A549 (cell line): ENCODE measurements around the gene ENTPD3. TPM values are rescaled to one million over a fixed set of nuclear protein-coding genes. Genes with fewer than 3 reads are reported as not detected.

Experiments
- ATAC-seq, 2 experiments: fragments of 200-7000 bp in 1 of 2; fragments of >200 bp in 1 of 2; cut with Nextera tagmentation in 1 of 2; cut with Tn5 transposase in 1 of 2; 3 replicates each; pipeline versions ENCODE4 v1.8.0 to v1.9.1; 2018 to 2020; ENCODE audit warnings: mild to moderate bottlenecking in 1 of 2, moderate library complexity in 1 of 2
- CTCF ChIA-PET: fragments of 300-600 bp; sonication (Branson Sonifier 250); formaldehyde crosslinking; extraction: SDS; loops from one replicate; lab custom pipeline; 2021; ENCODE audit warnings: antibody characterized with exemption, inconsistent platforms; lab: Yijun Ruan, JAX
- POLR2A ChIA-PET: fragments of 350-600 bp; formaldehyde crosslinking; extraction: SDS; loops from one replicate; lab custom pipeline; 2021; ENCODE audit warnings: antibody characterized with exemption, inconsistent platforms; lab: Yijun Ruan, JAX
- DNase-seq, 2 experiments: peaks; one replicate each; pipeline versions ENCODE4 v3.0.0 to v3.0.0-alpha.2; 2011 to 2016; ENCODE audit warnings: low read depth in 1 of 2, low spot score in 1 of 2
- FAIRE-seq: peaks from 2 replicates; lab custom pipeline; 2011; peaks lifted over from hg19 to GRCh38; lab: Jason Lieb, UNC
- H3K27ac ChIP-seq, 2 experiments: fragments of >200 bp; sonication (Bioruptor Twin); formaldehyde crosslinking; 3 replicates each; pipeline ENCODE4 v1.5.1; 2016 to 2017
- H3K4me1 ChIP-seq: fragments of >200 bp; sonication (Bioruptor Twin); formaldehyde crosslinking; 3 replicates; pipeline ENCODE4 v1.6.1; 2016
- H3K4me2 ChIP-seq: fragments of >200 bp; sonication (Bioruptor Twin); formaldehyde crosslinking; 3 replicates; pipeline ENCODE4 v1.6.1; 2016
- H3K4me3 ChIP-seq: fragments of >200 bp; sonication (Bioruptor Twin); formaldehyde crosslinking; 3 replicates; pipeline ENCODE4 v1.5.1; 2016
- H3K9me3 ChIP-seq: fragments of >200 bp; sonication (Bioruptor Twin); formaldehyde crosslinking; 3 replicates; pipeline ENCODE4 v1.6.1; 2016
- CBX2 ChIP-seq: fragments of 200-600 bp; sonication (generic); IDR thresholded peaks from 2 replicates; pipeline ENCODE4 v1.6.1; 2016; ENCODE audit warnings: low read depth, mild to moderate bottlenecking, borderline replicate concordance
- CBX8 ChIP-seq: fragments of 200-600 bp; sonication (generic); IDR thresholded peaks from 2 replicates; pipeline ENCODE4 v1.6.1; 2016
- CHD2 ChIP-seq: fragments of 150-350 bp; IDR thresholded peaks from 2 replicates; pipeline ENCODE4 v1.6.1; 2014; ENCODE audit warnings: low read length; ENCODE audit not compliant: partially characterized antibody
- EHF ChIP-seq: fragments of 250-450 bp; sonication (Bioruptor Pico); IDR thresholded peaks from 2 replicates; pipeline ENCODE4 v1.5.0; 2020; ENCODE audit warnings: mild to moderate bottlenecking
- EP300 ChIP-seq, 2 experiments: fragments of >200 bp; sonication (Bioruptor Twin); formaldehyde crosslinking; IDR thresholded peaks; 2 replicates in 1 of 2; 3 replicates in 1 of 2; pipeline ENCODE4 v1.6.1; 2016 to 2017
- ESRRA ChIP-seq: fragments of 150-350 bp; IDR thresholded peaks from 2 replicates; pipeline ENCODE4 v1.6.1; 2014; ENCODE audit warnings: mild to moderate bottlenecking, low read length, borderline replicate concordance
- JUNB ChIP-seq: fragments of >200 bp; sonication (Bioruptor Twin); formaldehyde crosslinking; IDR thresholded peaks from 2 replicates; pipeline ENCODE4 v1.6.1; 2016
- KDM1A ChIP-seq: fragments of 200-600 bp; sonication (generic); IDR thresholded peaks from 2 replicates; pipeline ENCODE4 v1.6.1; 2016; ENCODE audit warnings: low read depth, mild to moderate bottlenecking
- KDM5A ChIP-seq: fragments of 200-600 bp; sonication (generic); IDR thresholded peaks from 2 replicates; pipeline ENCODE4 v1.6.1; 2016; ENCODE audit warnings: antibody characterized with exemption, mild to moderate bottlenecking
- MAFK ChIP-seq: fragments of 450-650 bp; IDR thresholded peaks from 2 replicates; pipeline ENCODE4 v1.6.1; 2014; ENCODE audit not compliant: partially characterized antibody
- MYC ChIP-seq: IDR thresholded peaks from 2 replicates; pipeline ENCODE4 v1.6.1; 2012; ENCODE audit warnings: mild to moderate bottlenecking, inconsistent platforms, low read length, improper control_type of control experiment, borderline replicate concordance
- NPAS2 ChIP-seq: fragments of 250-450 bp; sonication (Bioruptor Pico); IDR thresholded peaks from 2 replicates; pipeline ENCODE4 v1.8.0; 2022; ENCODE audit warnings: mild to moderate bottlenecking, moderate library complexity, borderline replicate concordance
- POLR2AphosphoS2 ChIP-seq: conservative IDR thresholded peaks from 2 replicates; pipeline ENCODE4 v1.6.1; 2012; ENCODE audit warnings: low read length, improper control_type of control experiment, inconsistent platforms
- RAD21 ChIP-seq, 2 experiments: fragments of >200 bp in 1 of 2; sonication (Bioruptor Twin) in 1 of 2; formaldehyde crosslinking in 1 of 2; IDR thresholded peaks in 1 of 2; conservative IDR thresholded peaks in 1 of 2; 2 replicates in 1 of 2; 3 replicates in 1 of 2; pipeline ENCODE4 v1.6.1; 2012 to 2018; ENCODE audit warnings: inconsistent platforms in 1 of 2
- RCOR1 ChIP-seq: fragments of 150-350 bp; IDR thresholded peaks from 2 replicates; pipeline ENCODE4 v1.6.1; 2014; ENCODE audit warnings: antibody characterized with exemption, low read length, low read depth
- RNF2 ChIP-seq: fragments of 200-600 bp; sonication (generic); IDR thresholded peaks from 2 replicates; pipeline ENCODE4 v1.6.1; 2016; ENCODE audit warnings: low read depth, mild to moderate bottlenecking, antibody characterized with exemption, moderate library complexity, borderline replicate concordance
- SMC3 ChIP-seq: fragments of >200 bp; sonication (Bioruptor Twin); formaldehyde crosslinking; IDR thresholded peaks from 3 replicates; pipeline ENCODE4 v1.6.1; 2018; ENCODE audit warnings: inconsistent platforms
- SREBF2 ChIP-seq: fragments of 450-650 bp; IDR thresholded peaks from 2 replicates; pipeline ENCODE4 v1.6.1; 2014; ENCODE audit warnings: mild to moderate bottlenecking, moderate library complexity
- ZC3H11A ChIP-seq: fragments of 450-650 bp; IDR thresholded peaks from 2 replicates; pipeline ENCODE4 v1.6.1; 2014; ENCODE audit warnings: antibody characterized with exemption, mild to moderate bottlenecking
- ZFP36 ChIP-seq: fragments of 450-650 bp; IDR thresholded peaks from 2 replicates; pipeline ENCODE4 v1.6.1; 2014; ENCODE audit warnings: borderline replicate concordance; ENCODE audit not compliant: partially characterized antibody
- WGBS: methylation state at CpG from one replicate; pipeline ENCODE4 v1.1.6; 2017; ENCODE audit errors: missing lambda C conversion rate; 5-methylcytosine and 5-hydroxymethylcytosine counted together
- polyA plus RNA-seq, 4 experiments: library from polyadenylated mRNA; depleted of rRNA in 3 of 4; stranded (reverse); fragments of >200 nt; fragmentation: RNase III in 1 of 4; extraction: RNeasy Plus Mini Kit Qiagen cat#74134 plus additional on column Dnase treatment in 1 of 4; gene quantifications; 2 replicates in 3 of 4; 3 replicates in 1 of 4; pipeline ENCODE4 v1.2.3, GENCODE V29; 2011 to 2017
- TF ChIP-seq, protein P1 (sequence below): fragments of >200 bp; sonication (Bioruptor Twin); formaldehyde crosslinking; IDR thresholded peaks from 2 replicates; pipeline ENCODE4 v1.6.1; 2016
- TF ChIP-seq, protein P2 (sequence below): fragments of >200 bp; sonication (Bioruptor Twin); formaldehyde crosslinking; IDR thresholded peaks from 3 replicates; pipeline ENCODE4 v1.6.1; 2016
- TF ChIP-seq, protein P3 (sequence below): fragments of 250-450 bp; sonication (Bioruptor Pico); IDR thresholded peaks from 2 replicates; pipeline ENCODE4 v1.5.0; 2020; ENCODE audit warnings: low read depth, mild to moderate bottlenecking, moderate library complexity
- TF ChIP-seq, protein P4 (sequence below): fragments of 200-600 bp; sonication (generic); IDR thresholded peaks from 2 replicates; pipeline ENCODE4 v1.6.1; 2016; ENCODE audit warnings: antibody characterized with exemption, mild to moderate bottlenecking, moderate library complexity
- TF ChIP-seq, protein P5 (sequence below): fragments of 250-450 bp; sonication (Bioruptor Pico); IDR thresholded peaks from 2 replicates; pipeline ENCODE4 v1.5.0; 2021; ENCODE audit warnings: mild to moderate bottlenecking, moderate library complexity, borderline replicate concordance
- TF ChIP-seq, protein P6 (sequence below): fragments of 150-350 bp; IDR thresholded peaks from 2 replicates; pipeline ENCODE4 v1.6.1; 2014; ENCODE audit warnings: low read depth, mild to moderate bottlenecking, low read length

The ENTPD3 gene
- polyA plus RNA-seq, 2 of the 4 experiments (the other 2 are of a cell fraction) = not detected

DNA sequence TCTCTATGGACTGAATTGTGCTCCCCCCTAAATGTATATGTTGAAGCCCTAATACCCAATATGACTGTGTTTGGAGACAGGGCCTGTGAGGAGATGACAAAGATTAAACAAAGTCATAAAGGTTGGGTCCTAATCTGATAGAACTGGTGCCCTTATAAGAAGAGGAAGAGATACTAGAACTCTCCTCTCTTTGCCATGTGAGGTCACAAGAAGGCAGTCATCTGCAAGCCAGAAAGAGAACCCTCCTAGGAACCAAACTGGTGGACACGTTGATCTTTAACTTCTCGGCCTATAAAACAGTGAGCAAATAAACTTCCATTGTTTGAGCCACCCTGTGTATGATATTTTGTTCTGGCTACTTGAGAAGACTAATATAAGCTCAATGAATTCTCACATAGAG is 31.6 kb upstream of the ENTPD3 start:
- Histone ChIP-seq H3K4me2 (no peak overlapping the region), H3K27ac (no peak overlapping the region), H3K4me1 (no peaks in the 10 kb centered on the region), H3K9me3 (no peaks in the 10 kb centered on the region), H3K4me3 (no peak overlapping the region)
- POLR2A ChIA-PET = no interaction called here
- DNase-seq = no peak
- 2% methylated on average over 2 of the region's 2 CpGs for WGBS
- ATAC-seq = no peak
- CTCF ChIA-PET = no interaction called here
- FAIRE-seq = no peak
- TF ChIP-seq EHF (CRISPR knock-in tag) (no peak), JUNB (no peak), RCOR1 (no peak), KDM5A (no peak)

DNA sequence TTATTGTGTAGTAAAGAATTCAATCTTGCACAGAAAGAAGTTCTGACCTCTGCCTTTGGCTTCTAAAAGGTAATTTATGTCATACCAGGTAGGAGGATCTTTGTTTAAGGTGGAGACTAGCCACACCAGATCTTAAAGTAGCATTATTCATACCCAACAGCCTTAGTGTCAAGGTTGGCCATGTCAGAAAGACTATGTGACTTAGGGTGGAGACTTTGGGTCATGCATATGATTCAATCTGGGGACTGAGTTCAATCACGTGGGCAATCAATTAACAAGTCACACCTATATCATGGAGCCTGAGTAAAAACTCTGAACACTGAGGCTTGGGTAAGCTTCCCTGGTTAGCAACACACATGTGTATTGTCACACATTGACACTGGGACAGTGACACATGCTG is 28.5 kb upstream of the ENTPD3 start:
- no peak for FAIRE-seq
- Histone ChIP-seq H3K4me2 (no peak overlapping the region), H3K4me1 (no peaks in the 10 kb centered on the region), H3K4me3 (no peak overlapping the region), H3K27ac (no peak overlapping the region), H3K9me3 (no peaks in the 10 kb centered on the region)
- WGBS = 0% methylated on average over 1 of the region's 1 CpG
- CTCF ChIA-PET = no interaction called here
- ATAC-seq = no peak
- no peak for DNase-seq
- TF ChIP-seq ESRRA (no peak), CHD2 (no peak), MYC (no peak), ZFP36 (no peak), RAD21 (conservative IDR thresholded peaks at IDR 0.05 in 1 of 2, IDR thresholded peaks at IDR 0.05 in 1 of 2) (no peak), NPAS2 (CRISPR knock-in tag) (no peak), POLR2AphosphoS2 (no peak), SREBF2 (no peak), CBX8 (no peak), EHF (CRISPR knock-in tag) (no peak), KDM1A (no peak), MAFK (no peak), RNF2 (no peak), EP300 (IDR thresholded peaks at IDR 0.05) (no peak)
- TF ChIP-seq, protein P1, sequence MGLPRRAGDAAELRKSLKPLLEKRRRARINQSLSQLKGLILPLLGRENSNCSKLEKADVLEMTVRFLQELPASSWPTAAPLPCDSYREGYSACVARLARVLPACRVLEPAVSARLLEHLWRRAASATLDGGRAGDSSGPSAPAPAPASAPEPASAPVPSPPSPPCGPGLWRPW = no peak
- TF ChIP-seq, protein P2, sequence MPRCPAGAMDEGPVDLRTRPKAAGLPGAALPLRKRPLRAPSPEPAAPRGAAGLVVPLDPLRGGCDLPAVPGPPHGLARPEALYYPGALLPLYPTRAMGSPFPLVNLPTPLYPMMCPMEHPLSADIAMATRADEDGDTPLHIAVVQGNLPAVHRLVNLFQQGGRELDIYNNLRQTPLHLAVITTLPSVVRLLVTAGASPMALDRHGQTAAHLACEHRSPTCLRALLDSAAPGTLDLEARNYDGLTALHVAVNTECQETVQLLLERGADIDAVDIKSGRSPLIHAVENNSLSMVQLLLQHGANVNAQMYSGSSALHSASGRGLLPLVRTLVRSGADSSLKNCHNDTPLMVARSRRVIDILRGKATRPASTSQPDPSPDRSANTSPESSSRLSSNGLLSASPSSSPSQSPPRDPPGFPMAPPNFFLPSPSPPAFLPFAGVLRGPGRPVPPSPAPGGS = no peak
- TF ChIP-seq, protein P3, sequence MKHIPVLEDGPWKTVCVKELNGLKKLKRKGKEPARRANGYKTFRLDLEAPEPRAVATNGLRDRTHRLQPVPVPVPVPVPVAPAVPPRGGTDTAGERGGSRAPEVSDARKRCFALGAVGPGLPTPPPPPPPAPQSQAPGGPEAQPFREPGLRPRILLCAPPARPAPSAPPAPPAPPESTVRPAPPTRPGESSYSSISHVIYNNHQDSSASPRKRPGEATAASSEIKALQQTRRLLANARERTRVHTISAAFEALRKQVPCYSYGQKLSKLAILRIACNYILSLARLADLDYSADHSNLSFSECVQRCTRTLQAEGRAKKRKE = no peak
- POLR2A ChIA-PET = no interaction called here

DNA sequence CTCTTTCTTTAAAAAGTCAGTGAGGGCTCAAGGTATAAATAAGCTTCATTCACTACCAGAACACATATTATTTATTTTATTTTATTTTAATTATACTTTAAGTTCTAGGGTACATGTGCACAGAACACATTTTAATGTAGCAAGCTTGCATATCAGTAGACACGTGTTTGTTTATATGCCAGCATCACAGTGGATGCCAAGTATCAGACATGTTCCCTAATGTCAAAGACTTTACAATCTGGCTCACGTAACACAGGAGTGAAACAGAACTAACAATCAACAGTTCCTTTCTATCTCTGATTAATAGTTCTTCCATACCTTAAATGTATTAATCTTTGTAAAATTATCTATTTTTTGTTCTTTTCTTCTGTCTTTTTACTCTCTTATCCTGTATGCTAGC is 23.3 kb upstream of the ENTPD3 start:
- Histone ChIP-seq H3K4me2 (no peak overlapping the region), H3K4me1 (no peaks in the 10 kb centered on the region), H3K4me3 (no peak overlapping the region), H3K27ac (no peak overlapping the region), H3K9me3 (no peaks in the 10 kb centered on the region)
- ChIA-PET CTCF (no interaction called here), POLR2A (no interaction called here)
- no peak for ATAC-seq
- no peak for DNase-seq
- WGBS = 36% methylated on average over 2 of the region's 2 CpGs
- FAIRE-seq = no peak
- TF ChIP-seq SMC3 = no peak
- TF ChIP-seq, protein P4, sequence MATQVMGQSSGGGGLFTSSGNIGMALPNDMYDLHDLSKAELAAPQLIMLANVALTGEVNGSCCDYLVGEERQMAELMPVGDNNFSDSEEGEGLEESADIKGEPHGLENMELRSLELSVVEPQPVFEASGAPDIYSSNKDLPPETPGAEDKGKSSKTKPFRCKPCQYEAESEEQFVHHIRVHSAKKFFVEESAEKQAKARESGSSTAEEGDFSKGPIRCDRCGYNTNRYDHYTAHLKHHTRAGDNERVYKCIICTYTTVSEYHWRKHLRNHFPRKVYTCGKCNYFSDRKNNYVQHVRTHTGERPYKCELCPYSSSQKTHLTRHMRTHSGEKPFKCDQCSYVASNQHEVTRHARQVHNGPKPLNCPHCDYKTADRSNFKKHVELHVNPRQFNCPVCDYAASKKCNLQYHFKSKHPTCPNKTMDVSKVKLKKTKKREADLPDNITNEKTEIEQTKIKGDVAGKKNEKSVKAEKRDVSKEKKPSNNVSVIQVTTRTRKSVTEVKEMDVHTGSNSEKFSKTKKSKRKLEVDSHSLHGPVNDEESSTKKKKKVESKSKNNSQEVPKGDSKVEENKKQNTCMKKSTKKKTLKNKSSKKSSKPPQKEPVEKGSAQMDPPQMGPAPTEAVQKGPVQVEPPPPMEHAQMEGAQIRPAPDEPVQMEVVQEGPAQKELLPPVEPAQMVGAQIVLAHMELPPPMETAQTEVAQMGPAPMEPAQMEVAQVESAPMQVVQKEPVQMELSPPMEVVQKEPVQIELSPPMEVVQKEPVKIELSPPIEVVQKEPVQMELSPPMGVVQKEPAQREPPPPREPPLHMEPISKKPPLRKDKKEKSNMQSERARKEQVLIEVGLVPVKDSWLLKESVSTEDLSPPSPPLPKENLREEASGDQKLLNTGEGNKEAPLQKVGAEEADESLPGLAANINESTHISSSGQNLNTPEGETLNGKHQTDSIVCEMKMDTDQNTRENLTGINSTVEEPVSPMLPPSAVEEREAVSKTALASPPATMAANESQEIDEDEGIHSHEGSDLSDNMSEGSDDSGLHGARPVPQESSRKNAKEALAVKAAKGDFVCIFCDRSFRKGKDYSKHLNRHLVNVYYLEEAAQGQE = no peak
- TF ChIP-seq, protein P5, sequence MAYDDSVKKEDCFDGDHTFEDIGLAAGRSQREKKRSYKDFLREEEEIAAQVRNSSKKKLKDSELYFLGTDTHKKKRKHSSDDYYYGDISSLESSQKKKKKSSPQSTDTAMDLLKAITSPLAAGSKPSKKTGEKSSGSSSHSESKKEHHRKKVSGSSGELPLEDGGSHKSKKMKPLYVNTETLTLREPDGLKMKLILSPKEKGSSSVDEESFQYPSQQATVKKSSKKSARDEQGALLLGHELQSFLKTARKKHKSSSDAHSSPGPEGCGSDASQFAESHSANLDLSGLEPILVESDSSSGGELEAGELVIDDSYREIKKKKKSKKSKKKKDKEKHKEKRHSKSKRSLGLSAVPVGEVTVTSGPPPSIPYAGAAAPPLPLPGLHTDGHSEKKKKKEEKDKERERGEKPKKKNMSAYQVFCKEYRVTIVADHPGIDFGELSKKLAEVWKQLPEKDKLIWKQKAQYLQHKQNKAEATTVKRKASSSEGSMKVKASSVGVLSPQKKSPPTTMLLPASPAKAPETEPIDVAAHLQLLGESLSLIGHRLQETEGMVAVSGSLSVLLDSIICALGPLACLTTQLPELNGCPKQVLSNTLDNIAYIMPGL (CRISPR knock-in tag) = no peak
- TF ChIP-seq ZC3H11A = no peak
- TF ChIP-seq SREBF2 = no peak
- TF ChIP-seq, protein P6, sequence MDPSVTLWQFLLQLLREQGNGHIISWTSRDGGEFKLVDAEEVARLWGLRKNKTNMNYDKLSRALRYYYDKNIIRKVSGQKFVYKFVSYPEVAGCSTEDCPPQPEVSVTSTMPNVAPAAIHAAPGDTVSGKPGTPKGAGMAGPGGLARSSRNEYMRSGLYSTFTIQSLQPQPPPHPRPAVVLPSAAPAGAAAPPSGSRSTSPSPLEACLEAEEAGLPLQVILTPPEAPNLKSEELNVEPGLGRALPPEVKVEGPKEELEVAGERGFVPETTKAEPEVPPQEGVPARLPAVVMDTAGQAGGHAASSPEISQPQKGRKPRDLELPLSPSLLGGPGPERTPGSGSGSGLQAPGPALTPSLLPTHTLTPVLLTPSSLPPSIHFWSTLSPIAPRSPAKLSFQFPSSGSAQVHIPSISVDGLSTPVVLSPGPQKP = no peak
- TF ChIP-seq, protein P1 = no peak
- TF ChIP-seq NPAS2 (CRISPR knock-in tag) = no peak
- TF ChIP-seq CBX2 = no peak
